IMR-90 (cell line): ENCODE results near the gene ARHGAP28. TPM values are rescaled to one million over a fixed set of nuclear protein-coding genes. Genes with fewer than 3 reads are reported as not detected.

Experiments
- ATAC-seq: fragments of 200-7000 bp; cut with Tn5 transposase; 2 replicates; pipeline ENCODE4 v1.9.1; 2020; ENCODE audit warnings: low read depth, mild to moderate bottlenecking, moderate library complexity
- BruUV-seq: library from RNA; stranded (reverse); fragments of 400-500 nt; replicated peaks from 2 replicates; lab custom pipeline; 2021; lab: Mats Ljungman, UMichigan
- CTCF ChIA-PET: fragments of 300-600 bp; formaldehyde crosslinking; extraction: SDS; loops from one replicate; lab custom pipeline; 2021; ENCODE audit warnings: antibody characterized with exemption; lab: Yijun Ruan, JAX
- POLR2A ChIA-PET: fragments of 300-600 bp; sonication (Branson Sonifier 250); formaldehyde crosslinking; loops from one replicate; lab custom pipeline; 2022; ENCODE audit warnings: antibody characterized with exemption; ENCODE audit not compliant: unreplicated experiment; lab: Charles Lee
- DNase-seq: peaks from one replicate; pipeline ENCODE4 v3.0.0; 2013
- H2AFZ ChIP-seq: replicated peaks from 2 replicates; pipeline ENCODE3; 2013; ENCODE audit warnings: low read length, mild to moderate bottlenecking; ENCODE audit not compliant: poor library complexity
- H2AK5ac ChIP-seq: 2 replicates; pipeline ENCODE4 v1.6.1; 2013; ENCODE audit warnings: low read depth, low read length, inconsistent platforms
- H2AK9ac ChIP-seq: replicated peaks from 2 replicates; pipeline ENCODE3; 2013; ENCODE audit warnings: mild to moderate bottlenecking, low read depth, low read length, moderate library complexity; ENCODE audit not compliant: poor library complexity
- H2BK120ac ChIP-seq: 2 replicates; pipeline ENCODE4 v1.6.1; 2013; ENCODE audit warnings: low read depth, low read length, inconsistent platforms
- H2BK15ac ChIP-seq: 3 replicates; pipeline ENCODE4 v1.6.1; 2013; ENCODE audit warnings: low read depth, low read length, inconsistent platforms
- H2BK20ac ChIP-seq: 2 replicates; pipeline ENCODE4 v1.6.1; 2013; ENCODE audit warnings: low read depth, mild to moderate bottlenecking, inconsistent platforms, low read length, moderate library complexity
- H2BK5ac ChIP-seq: 2 replicates; pipeline ENCODE4 v1.6.1; 2013; ENCODE audit warnings: mild to moderate bottlenecking, low read depth, low read length, inconsistent platforms; ENCODE audit not compliant: poor library complexity, severe bottlenecking
- H3K14ac ChIP-seq: replicated peaks from 2 replicates; pipeline ENCODE4 v1.6.1; 2013; ENCODE audit warnings: low read depth, low read length, inconsistent platforms
- H3K18ac ChIP-seq: 2 replicates; pipeline ENCODE4 v1.6.1; 2013; ENCODE audit warnings: low read depth, low read length, control low read depth
- H3K23ac ChIP-seq: 2 replicates; pipeline ENCODE4 v1.6.1; 2013; ENCODE audit warnings: low read depth, low read length, inconsistent platforms
- H3K27ac ChIP-seq: 2 replicates; pipeline ENCODE4 v1.5.1; 2013; ENCODE audit warnings: mild to moderate bottlenecking, control low read depth, low read length; ENCODE audit not compliant: insufficient read depth
- H3K27me3 ChIP-seq: 2 replicates; pipeline ENCODE4 v1.6.1; 2013; ENCODE audit warnings: low read length; ENCODE audit not compliant: control insufficient read depth, insufficient read depth
- H3K36me3 ChIP-seq: 2 replicates; pipeline ENCODE4 v1.6.1; 2013; ENCODE audit warnings: low read length, mixed read lengths; ENCODE audit not compliant: control insufficient read depth, insufficient read depth
- H3K4ac ChIP-seq: 2 replicates; pipeline ENCODE4 v1.6.1; 2013; ENCODE audit warnings: low read depth, low read length, inconsistent platforms
- H3K4me1 ChIP-seq: 2 replicates; pipeline ENCODE4 v1.6.1; 2013; ENCODE audit warnings: low read length, mixed read lengths; ENCODE audit not compliant: control insufficient read depth, insufficient read depth
- H3K4me2 ChIP-seq: 2 replicates; pipeline ENCODE4 v1.6.1; 2013; ENCODE audit warnings: low read depth, mild to moderate bottlenecking, control low read depth, low read length, moderate library complexity
- H3K4me3 ChIP-seq: 2 replicates; pipeline ENCODE4 v1.5.1; 2013; ENCODE audit warnings: low read depth, mild to moderate bottlenecking, control low read depth, low read length, moderate library complexity; ENCODE audit not compliant: insufficient read depth
- H3K56ac ChIP-seq: 2 replicates; pipeline ENCODE4 v1.6.1; 2013; ENCODE audit warnings: low read length, inconsistent platforms; ENCODE audit not compliant: insufficient read depth; ENCODE audit errors: extremely low read depth
- H3K79me1 ChIP-seq, 2 experiments: 2 replicates each; pipeline ENCODE4 v1.6.1; 2013; ENCODE audit warnings: low read length in 2 of 2, inconsistent platforms in 1 of 2, low read depth in 1 of 2
- H3K9ac ChIP-seq: 2 replicates; pipeline ENCODE4 v1.6.1; 2013; ENCODE audit warnings: low read depth, low read length, control low read depth
- H3K9me1 ChIP-seq: 2 replicates; pipeline ENCODE4 v1.6.1; 2013; ENCODE audit warnings: low read length, inconsistent platforms; ENCODE audit not compliant: insufficient read depth
- H3K9me3 ChIP-seq: 2 replicates; pipeline ENCODE4 v1.6.1; 2013; ENCODE audit warnings: low read length; ENCODE audit not compliant: control insufficient read depth, insufficient read depth
- H4K20me1 ChIP-seq: 2 replicates; pipeline ENCODE4 v1.6.1; 2013; ENCODE audit warnings: low read length, inconsistent platforms; ENCODE audit not compliant: insufficient read depth
- H4K5ac ChIP-seq: 2 replicates; pipeline ENCODE4 v1.6.1; 2013; ENCODE audit warnings: mild to moderate bottlenecking, low read depth, low read length, control low read depth
- H4K8ac ChIP-seq, 2 experiments: 2 replicates each; pipeline ENCODE4 v1.6.1; 2013; ENCODE audit warnings: low read depth in 2 of 2, low read length in 2 of 2, control low read depth in 1 of 2, inconsistent platforms in 1 of 2
- H4K91ac ChIP-seq: 2 replicates; pipeline ENCODE4 v1.6.1; 2013; ENCODE audit warnings: low read depth, low read length, inconsistent platforms; ENCODE audit not compliant: insufficient read depth
- CEBPB ChIP-seq: IDR thresholded peaks from 2 replicates; pipeline ENCODE4 v1.6.1; 2012; ENCODE audit warnings: low read depth, low read length, improper control_type of control experiment
- MAFK ChIP-seq: IDR thresholded peaks from 2 replicates; pipeline ENCODE4 v1.6.1; 2012; ENCODE audit warnings: low read depth, low read length, improper control_type of control experiment
- MXI1 ChIP-seq: IDR thresholded peaks from 2 replicates; pipeline ENCODE4 v1.6.1; 2012; ENCODE audit warnings: low read depth, mild to moderate bottlenecking, low read length, moderate library complexity, borderline replicate concordance
- NFE2L2 ChIP-seq: fragments of 150-350 bp; IDR thresholded peaks from 2 replicates; pipeline ENCODE4 v1.6.1; 2016; ENCODE audit warnings: low read depth, mild to moderate bottlenecking, low read length
- RAD21 ChIP-seq: IDR thresholded peaks from 2 replicates; pipeline ENCODE4 v1.6.1; 2012; ENCODE audit warnings: low read length, improper control_type of control experiment
- WGBS, 2 experiments: methylation state at CpG; one replicate each; pipeline versions ENCODE4 v1.1.5 to v1.1.7; 2013; ENCODE audit warnings: missing lambda C conversion rate in 2 of 2; ENCODE audit not compliant: insufficient read length in 1 of 2; ENCODE audit errors: extremely low coverage in 2 of 2; 5-methylcytosine and 5-hydroxymethylcytosine counted together
- dilution Hi-C: fragments of 300-500 bp; cut with HindIII; formaldehyde crosslinking; loops from one replicate; pipeline ENCODE4 v1.14.3; 2018; ENCODE audit warnings: low sequenced_read_pairs; ENCODE audit not compliant: unreplicated experiment
- in situ Hi-C: fragments of 300-500 bp; cut with MboI; formaldehyde crosslinking; loops from 3 replicates; pipeline ENCODE4 v1.14.3; 2019; ENCODE audit warnings: low sequenced_read_pairs, inconsistent platforms, mixed read lengths
- intact Hi-C: fragments of 100-400 bp; cut with micrococcal nuclease; formaldehyde crosslinking; loops from 2 replicates; pipeline ENCODE4 v1.10.0; 2022
- polyA plus RNA-seq, 3 experiments: library from polyadenylated mRNA; depleted of rRNA; stranded (reverse); fragments of >200 nt; gene quantifications; 2 replicates each; pipeline ENCODE4 v1.2.3, GENCODE V29; 2012; ENCODE audit warnings: low replicate concordance in 1 of 3
- total RNA-seq: library from RNA; depleted of rRNA; stranded (reverse); fragments of >200 nt; gene quantifications from 2 replicates; pipeline ENCODE4 v1.2.3, GENCODE V29; 2012

The ARHGAP28 gene
- total and polyA plus RNA-seq, 2 of the 4 experiments (the other 2 are of a cell fraction), result 1.8 to 3.8 TPM

GRCh38 chr18:6681331-6681875 lies 48.1 kb upstream of the ARHGAP28 start:
- BruUV-seq, result no TSS peak
- no peak overlapping the region for H3K14ac ChIP-seq
- H3K23ac ChIP-seq, result no peak overlapping the region
- H3K9me3 ChIP-seq, result no peaks in the 10 kb centered on the region
- no peak overlapping the region for H2BK20ac ChIP-seq
- no peak overlapping the region for H4K8ac ChIP-seq
- no peak overlapping the region for H2AK9ac ChIP-seq
- no peaks in the 10 kb centered on the region for H4K20me1 ChIP-seq
- ATAC-seq (peak; percentile 59), DNase-seq (peak; percentile 2)
- H4K91ac ChIP-seq, result no peak overlapping the region
- no peak overlapping the region for H2BK5ac ChIP-seq
- H3K4me2 ChIP-seq, result no peak overlapping the region
- CTCF ChIA-PET, result no interaction called here
- no peak overlapping the region for H3K4me3 ChIP-seq
- no peak overlapping the region for H3K27ac ChIP-seq
- no peaks in the 10 kb centered on the region for H3K36me3 ChIP-seq
- H2BK15ac ChIP-seq, result no peak overlapping the region
- no peak overlapping the region for H3K4ac ChIP-seq
- no peak overlapping the region for H3K56ac ChIP-seq
- no peak overlapping the region for H3K18ac ChIP-seq
- H2BK120ac ChIP-seq, result no peak overlapping the region
- H3K9ac ChIP-seq, result no peak overlapping the region
- H2AK5ac ChIP-seq, result no peak overlapping the region
- POLR2A ChIA-PET, result no interaction called here
- H2AFZ ChIP-seq, result no peak overlapping the region
- H3K79me1 ChIP-seq, result no peaks in the 10 kb centered on the region
- dilution Hi-C loops, result no loop called here
- TF ChIP-seq CEBPB (0 out of 2 replicates have a peak, but pooled peaks have one; percentile 7), NFE2L2 (no peak), RAD21 (no peak), MXI1 (no peak), MAFK (no peak)
- H3K9me1 ChIP-seq, result no peaks in the 10 kb centered on the region
- in situ Hi-C loops, result no loop called here
- intact Hi-C loops, result no loop called here
- no peak overlapping the region for H4K5ac ChIP-seq
- WGBS, 2 experiments, result no CpG with 5 or more reads among the region's 1 CpG
- peaks cover 2% of the 10 kb centered on the region; the same call in 1 of the 2 replicates for H3K27me3 ChIP-seq
- H3K4me1 ChIP-seq, result peaks cover 1% of the 10 kb centered on the region; the same call in 1 of the 2 replicates
